T-helper 2 cell (primary cell): ENCODE data around the gene LTBP4.
"Not testable (repeated sequence)": the region's sequence is repeated elsewhere in the genome, so short reads cannot be mapped to it uniquely, and the experiment has no call there.

Experiments
- DNase-seq, 5 experiments: peaks; one replicate each; pipeline versions ENCODE4 v3.0.0 to v3.0.0-alpha.2; 2012 to 2022

Gene LTBP4

DNA sequence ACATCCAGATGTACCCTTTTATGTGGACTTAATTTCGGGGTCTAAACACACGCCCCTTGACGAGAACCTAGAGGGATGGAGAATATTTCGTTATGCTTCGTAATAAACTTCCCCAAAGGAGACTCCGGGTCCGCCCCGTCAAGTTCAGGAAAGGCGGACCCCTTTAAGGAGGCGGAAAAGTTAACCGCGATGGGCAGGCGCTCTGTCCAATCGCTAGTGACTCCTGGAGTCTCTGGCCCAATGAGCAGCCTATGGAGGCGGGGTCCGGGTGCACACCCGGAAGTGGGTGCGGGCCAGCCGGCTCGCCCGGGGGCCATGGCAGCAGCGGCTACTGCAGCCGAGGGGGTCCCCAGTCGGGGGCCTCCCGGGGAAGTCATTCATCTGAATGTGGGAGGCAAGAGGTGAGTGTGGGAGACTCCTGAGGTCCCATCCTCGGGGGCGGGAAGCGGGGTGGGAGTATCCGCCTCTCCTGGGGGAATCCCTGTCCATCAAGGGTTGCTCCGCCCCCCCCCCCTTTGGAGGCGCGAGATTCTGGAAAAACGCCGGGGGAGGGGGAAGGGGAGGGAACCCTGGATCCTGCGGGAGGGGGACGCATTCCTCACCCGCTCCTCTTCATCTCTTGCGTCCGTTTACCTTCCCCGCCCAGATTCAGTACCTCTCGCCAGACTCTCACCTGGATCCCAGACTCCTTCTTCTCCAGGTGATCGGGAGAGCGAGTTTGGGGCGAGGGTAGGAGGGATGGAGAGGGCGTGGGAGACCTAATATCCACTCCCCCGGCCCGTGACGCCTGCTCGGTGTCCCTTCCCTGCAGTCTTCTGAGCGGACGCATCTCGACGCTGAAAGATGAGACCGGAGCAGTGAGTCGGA is 24.4 kb upstream of the LTBP4 start, which contains the start of gene SHKBP1:
TSS of gene SHKBP1 (plus strand) at position 289 of the 867 bp plus-strand sequence. CDS start at position 316, 27 bp downstream.
- DNase-seq: peak; percentile 77 to 95 (median 90)

GRCh38 chr19:40578442-40578908 is 22.7 kb upstream of the LTBP4 start:
- DNase-seq: no peak

DNA sequence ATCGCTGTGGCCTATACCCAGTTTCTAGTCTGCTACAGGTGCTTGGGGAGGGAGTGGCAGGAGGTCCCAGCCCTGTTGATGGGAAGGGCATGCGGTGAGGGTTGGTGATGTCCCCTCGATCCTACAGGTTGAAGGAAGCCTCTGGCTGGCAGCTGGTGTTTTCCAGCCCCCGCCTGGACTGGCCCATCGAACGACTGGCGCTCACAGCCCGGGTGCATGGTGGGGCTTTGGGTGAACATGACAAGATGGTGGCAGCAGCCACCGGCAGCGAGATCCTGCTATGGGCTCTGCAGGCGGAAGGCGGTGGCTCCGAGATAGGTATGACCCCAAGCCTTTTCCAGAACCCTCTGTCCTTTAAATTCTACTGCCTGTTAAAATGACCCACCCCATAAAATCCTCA is 20.6 kb upstream of the LTBP4 start:
- DNase-seq: no peak

DNA sequence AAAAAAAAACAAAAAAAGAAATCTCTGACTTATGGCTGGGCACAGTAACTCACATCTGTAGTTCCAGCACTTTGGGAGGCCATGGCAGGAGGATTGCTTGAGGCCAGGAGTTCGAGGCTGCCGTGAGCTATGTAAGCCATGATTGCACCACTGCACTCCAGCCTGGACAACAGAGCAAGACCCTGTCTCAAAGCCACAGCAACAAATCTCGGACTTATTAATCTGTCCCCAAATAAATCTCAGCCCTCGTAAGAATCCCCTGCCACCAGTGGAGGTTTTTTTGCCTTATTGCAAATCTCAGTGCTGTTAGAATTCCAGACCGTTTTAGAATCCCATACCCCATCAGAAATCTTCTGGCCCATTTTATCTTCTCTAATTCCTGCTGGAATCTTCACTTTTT is 19.6 kb upstream of the LTBP4 start:
- no peak for DNase-seq

DNA sequence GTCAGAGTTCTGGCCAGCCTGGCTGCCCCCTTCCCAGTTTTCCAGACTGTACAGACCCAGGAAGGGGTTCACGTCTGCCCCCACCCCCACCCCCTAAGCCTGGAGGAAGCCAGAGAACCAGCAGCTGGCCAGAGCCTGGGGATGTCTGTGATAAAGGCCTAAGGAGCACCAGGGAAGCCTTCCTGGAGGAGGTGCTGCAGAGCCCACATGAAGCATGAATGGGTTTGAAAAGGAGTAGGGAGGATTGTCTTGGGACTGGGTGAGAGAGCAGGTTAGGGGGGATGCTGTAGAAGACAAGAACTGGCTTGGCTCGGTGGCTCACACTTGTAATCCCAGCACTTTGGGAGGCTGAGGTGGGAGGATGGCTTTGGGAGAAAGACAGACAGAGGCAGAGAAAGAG is 18.7 kb upstream of the LTBP4 start:
- DNase-seq: no peak

DNA sequence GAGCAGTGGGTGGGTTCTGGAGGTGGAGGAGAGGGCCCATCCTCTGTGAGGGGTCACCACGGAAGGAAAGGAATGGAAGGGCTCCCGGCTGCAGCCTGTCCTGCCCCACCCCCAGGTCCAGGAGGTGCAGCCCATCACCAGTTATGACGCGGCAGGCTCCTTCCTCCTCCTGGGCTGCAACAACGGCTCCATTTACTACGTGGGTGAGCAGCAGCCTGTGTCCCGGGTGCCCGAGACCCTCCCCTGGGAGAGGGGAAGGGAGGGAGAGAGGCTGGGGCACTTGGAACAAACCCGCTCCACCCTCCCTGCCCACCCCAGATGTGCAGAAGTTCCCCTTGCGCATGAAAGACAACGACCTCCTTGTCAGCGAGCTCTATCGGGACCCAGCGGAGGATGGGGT is 17.9 kb upstream of the LTBP4 start:
- DNase-seq: no peak

DNA sequence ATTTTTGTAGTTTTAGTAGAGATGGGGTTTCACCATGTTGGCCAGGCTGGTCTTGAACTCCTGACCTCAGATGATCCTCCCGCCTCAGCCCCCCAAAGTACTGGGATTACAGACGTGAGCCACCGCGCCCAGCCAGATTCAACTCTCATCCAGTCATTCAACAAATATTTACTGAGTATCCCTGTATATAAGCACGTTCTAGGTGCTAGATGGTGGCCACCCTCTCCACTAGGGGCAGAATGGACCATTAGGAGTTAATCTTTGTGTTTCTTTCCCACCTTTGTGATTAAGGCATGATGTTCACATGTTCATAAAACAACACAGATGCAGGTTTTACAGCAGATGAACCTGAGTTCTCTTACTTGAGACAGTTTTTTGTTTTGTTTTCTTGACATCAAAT is 17.2 kb upstream of the LTBP4 start:
- DNase-seq: no peak

DNA sequence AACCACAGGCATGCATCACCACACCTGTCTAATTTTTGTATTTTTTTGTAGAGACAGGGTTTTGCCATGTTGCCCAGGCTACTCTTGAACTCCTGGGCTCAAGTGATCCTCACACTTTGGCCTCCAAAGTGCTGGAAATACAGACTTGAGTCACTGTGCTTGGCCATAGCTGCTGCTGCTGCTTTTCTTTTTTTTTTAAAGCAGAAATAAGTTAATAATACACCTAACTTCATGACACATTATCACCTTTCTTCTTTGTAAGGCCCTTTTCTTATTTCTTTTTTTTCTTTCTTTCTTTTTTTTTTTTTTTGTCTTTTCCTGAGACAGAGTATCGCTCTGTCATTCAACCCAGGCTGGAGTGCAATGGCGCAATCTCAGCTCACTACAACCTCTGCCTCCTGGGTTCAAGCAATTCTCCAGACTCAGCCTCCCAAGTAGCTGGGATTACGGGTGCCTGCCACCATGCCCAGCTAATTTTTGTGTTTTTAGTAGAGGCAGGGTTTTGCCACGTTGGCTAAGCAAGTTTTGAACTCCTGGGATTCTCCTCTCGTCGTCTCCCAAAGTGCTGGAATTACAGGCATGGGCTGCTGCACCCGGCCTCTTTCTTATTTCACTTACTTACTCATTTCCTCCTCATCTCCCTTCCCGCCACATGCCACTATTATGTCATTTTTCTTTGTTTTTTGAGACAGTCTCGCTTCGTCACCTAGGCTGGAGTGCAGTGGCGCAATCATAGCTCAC is 15.8 kb upstream of the LTBP4 start:
- DNase-seq: no peak

DNA sequence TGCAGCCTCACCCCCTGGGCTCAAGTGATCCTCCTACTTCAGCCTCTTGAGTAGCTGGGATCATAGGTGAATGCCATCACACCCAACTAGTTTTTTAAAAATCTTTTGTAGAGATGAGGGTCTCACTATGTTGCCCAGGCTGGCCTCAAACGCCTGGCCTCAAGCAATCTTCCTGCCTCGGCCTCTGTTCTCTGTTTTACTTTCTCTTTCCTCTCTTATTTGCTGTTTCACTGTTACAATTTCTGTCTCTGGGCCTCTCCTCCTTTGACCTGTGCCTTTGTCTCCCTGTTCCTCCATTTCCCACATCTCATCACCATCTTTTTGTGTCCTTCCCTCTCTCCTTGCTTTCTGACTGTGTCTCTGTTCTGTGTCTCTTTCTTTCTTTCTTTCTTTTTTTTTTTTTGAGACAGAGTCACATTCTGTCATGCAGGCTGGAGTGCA is 15.2 kb upstream of the LTBP4 start:
- DNase-seq: no peak

DNA sequence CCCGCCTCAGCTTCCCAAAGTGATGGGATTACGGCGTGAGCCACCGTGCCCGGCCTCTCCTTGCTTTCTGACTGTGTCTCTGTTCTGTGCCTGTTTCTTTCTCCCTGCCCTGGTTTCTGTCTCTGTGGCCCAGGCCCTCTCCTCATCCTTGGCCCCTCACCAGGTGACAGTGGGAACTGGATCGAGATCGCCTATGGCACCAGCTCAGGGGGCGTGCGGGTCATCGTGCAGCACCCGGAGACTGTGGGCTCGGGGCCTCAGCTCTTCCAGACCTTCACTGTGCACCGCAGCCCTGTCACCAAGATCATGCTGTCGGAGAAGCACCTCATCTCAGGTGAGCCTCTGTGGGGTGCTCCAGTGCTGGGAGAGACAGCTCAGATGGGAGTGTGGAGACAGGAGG is 14.6 kb upstream of the LTBP4 start:
- no peak for DNase-seq

DNA sequence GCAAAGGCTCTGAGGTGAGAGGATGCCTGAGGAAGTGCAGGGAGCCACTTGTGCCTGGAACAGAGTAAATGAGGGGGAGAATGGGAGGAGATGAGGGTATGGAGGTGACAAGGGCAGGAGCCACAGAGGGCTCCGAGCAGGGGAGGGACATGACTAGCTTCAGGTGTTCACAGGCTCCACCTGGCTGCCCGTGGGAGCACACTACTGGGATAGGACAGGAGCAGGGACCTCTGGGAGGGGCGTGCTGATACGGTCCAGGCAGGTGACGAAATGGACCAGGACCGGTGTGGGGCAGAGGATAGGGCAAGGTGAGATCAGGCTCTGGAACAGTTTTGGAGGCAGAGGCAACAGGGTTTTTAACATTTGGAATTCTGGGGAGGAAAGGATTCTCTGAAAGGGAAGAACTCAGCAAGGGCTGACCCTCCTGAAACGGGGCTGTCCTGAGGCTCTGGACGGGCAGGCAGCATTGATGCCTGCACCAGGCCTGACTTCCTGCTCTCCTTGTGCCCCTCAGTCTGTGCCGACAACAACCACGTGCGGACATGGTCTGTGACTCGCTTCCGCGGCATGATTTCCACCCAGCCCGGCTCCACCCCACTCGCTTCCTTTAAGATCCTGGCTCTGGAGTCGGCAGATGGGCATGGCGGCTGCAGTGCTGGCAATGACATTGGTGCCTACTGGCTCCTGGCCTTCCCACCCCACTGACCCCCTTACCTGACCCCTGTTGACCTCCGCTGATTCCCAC is 12.9 kb upstream of the LTBP4 start:
- DNase-seq: no peak

- DNase-seq: no peak
These were observed 12.1 kb upstream of the LTBP4 start for GRCh38 chr19:40588926-40589569.

- DNase-seq: no peak
These were observed 11.4 kb upstream of the LTBP4 start for GRCh38 chr19:40589591-40590429.

DNA sequence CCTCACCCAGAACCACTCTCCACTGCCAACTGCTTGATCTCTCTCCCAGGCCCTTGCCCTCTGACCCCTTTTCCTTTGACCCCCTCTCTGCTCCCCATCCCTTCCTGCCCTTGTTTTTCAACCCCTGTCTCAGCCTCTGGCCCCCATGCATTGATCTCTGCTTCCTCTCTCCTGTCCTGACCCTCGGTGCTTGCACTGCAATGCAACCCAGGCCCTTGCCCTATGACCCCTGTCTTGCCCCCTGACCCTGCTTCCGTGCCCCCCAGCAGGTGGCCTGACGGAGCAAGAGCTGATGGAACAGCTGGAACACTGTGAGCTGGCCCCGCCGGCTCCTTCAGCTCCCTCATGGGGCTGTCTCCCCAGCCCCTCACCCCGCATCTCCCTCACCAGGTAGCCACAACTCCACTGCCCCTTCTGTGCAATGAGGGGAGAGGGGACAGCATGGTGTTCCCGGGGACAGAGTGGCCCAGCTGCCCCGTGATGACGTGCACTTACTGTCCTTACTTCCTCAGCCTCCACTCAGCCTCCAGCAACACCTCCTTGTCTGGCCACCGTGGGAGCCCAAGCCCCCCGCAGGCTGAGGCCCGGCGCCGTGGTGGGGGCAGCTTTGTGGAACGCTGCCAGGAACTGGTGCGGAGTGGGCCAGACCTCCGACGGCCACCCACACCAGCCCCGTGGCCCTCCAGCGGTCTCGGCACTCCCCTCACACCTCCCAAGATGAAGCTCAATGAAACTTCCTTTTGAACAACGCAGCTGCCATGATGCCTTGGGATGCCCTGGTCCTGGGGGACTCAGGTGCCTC is 10.5 kb upstream of the LTBP4 start:
- DNase-seq: no peak

DNA sequence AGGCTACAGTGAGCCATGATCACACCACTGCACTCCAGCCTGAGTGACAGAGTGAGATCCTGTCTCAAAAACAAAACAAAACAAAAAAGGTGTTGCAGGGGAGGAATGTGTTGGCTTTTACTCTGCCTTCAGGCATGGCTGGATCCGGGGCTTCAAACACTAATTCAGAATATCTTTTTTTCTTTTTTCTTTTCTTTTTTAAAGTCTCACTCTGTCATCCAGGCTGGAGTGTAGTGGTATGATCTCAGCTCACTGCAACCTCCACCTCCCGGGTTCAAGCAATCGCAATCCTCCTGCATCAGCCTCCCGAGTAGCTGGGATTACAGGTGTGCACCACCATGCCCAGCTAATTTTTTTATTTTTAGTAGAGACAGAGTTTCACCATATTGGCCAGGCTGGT is 9.4 kb upstream of the LTBP4 start:
- not testable (repeated sequence) for DNase-seq

DNA sequence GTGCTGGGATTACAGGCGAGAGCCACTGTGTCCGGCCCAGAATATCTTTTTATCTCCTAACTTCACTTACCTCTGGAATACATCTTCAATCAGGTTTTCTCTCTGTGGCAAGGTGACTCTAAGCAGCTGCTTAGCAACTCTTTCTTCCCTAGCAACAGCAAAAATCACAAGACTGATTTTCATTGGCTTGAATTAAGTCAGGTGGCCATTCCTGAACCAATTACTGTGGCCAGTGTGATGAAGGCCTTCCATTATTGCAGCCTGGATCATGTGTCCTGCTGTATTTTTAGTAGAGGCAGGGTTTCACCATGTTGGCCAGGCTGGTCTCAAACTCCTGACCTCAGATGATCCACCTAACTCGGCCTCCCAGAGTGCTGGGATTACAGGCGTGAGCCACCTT is 9.0 kb upstream of the LTBP4 start:
- DNase-seq: peak in 1 of 5 experiments; percentile 72

DNA sequence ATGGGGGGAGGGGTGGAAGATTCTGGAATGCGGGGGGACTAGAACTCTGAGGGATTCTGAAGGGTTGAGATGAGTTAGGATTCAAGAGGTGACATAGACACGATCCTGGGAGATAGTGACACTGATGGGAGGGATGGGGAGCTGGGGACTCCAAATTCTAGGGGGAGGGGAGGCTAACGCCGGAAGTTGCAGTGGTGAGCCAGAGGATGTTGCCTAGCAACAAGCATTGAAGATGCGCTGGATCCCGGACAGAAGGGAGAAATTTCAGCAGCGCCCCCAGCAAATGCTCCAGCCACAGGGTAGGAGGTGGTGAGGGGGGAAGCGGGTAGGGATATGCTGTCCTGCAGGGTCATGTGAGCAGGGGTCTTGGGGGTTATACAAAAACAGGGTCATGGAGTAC is 6.9 kb upstream of the LTBP4 start:
- DNase-seq: no peak

DNA sequence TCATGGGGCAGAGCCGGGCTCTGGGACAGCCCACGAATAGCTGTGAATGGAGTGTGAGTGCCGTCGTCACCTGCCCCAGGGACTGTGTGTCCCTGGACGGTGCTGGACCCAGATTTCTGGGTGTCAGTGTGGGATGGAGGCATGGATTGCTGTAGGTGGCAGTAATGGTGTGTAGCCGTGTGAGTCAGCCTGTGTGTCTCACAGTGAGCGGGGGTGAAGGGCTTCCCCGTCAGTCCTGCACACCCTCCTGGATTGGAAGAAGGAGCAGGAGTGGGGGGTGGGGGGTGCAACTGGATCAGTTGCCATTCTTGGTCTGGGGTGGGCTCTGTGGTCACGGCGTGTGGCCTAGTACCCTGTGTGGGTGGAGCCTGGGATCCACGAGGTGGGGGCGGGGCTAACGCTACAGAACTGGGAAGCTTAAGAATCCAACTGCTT is 6.5 kb upstream of the LTBP4 start:
- DNase-seq: no peak

DNA sequence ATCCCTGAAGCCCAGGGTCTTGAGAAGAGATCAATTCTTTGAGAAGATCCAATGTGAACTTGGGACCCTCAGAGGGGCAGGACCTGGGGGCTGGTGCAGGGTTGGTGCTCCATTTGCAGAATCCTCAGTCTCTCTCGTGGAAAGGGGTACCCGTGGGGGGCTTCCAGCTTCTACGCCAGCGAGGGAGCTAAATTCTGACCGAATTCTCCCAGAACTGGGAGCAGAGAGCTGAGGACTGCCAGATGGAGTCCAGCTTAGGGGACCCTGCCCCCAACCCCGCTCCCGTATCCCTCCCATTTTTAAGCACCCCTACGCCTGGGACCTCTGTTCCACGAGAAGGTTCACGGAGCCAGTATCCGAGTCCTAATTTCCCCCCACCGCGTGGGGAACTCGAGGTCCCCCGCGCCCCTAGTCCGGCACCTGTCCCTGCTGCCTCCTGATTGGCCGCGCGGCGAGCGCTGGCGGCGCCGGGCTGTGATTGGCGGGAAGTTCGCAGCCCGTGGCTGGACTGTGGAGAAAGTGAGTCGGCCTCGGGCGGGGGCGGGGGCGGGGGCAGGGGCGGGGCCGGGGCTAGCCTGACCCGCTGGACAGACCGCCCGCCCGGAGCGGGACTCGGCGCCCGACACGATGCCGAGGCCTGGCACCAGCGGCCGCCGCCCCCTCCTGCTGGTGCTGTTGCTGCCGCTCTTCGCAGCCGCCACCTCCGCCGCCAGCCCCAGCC is 4.4 kb upstream of the LTBP4 start:
- DNase-seq: no peak

GRCh38 chr19:40597329-40597838 is 3.8 kb upstream of the LTBP4 start:
- no peak for DNase-seq
